LNCaP clone FGC (cell line): Measurements from ENCODE around the gene ZFC3H1.
A peak's percentile ranks its signal among the peaks of the same experiment; 100 is the strongest.
"Not testable (repeated sequence)": the region's sequence is repeated elsewhere in the genome, so short reads cannot be mapped to it uniquely, and the experiment has no call there.

Source experiments
- DNase-seq: peaks from one replicate; pipeline ENCODE4 v3.0.0-alpha.2; 2011; ENCODE audit warnings: low read depth
- H3K4me3 ChIP-seq: 2 replicates; pipeline ENCODE4 v1.5.1; 2011; ENCODE audit warnings: mild to moderate bottlenecking, low read depth, low read length, control low read depth
- CTCF ChIP-seq: IDR thresholded peaks from 2 replicates; pipeline ENCODE4 v1.5.1; 2012; ENCODE audit warnings: mild to moderate bottlenecking; ENCODE audit not compliant: control insufficient read depth, insufficient read depth; ENCODE audit errors: extremely low read depth

ZFC3H1 gene

GRCh38 chr12:71582925-71583324 lies 80.7 kb downstream of the ZFC3H1 start:
- H3K4me3 ChIP-seq, result no peak overlapping the region
- TF ChIP-seq CTCF, result no peak
- no peak for DNase-seq

GRCh38 chr12:71581206-71581605 lies 82.4 kb downstream of the ZFC3H1 start:
- no peak overlapping the region for H3K4me3 ChIP-seq
- DNase-seq, result no peak
- no peak for TF ChIP-seq CTCF

- no peak overlapping the region for H3K4me3 ChIP-seq
- TF ChIP-seq CTCF, result no peak
- DNase-seq, result no peak
Measured at GRCh38 chr12:71578694-71579258, 84.9 kb downstream of the ZFC3H1 start.

GRCh38 chr12:71576496-71576895 lies 87.2 kb downstream of the ZFC3H1 start:
- DNase-seq, result peak; percentile 81
- H3K4me3 ChIP-seq, result no peak overlapping the region
- no peak for TF ChIP-seq CTCF

- DNase-seq, H3K4me3 ChIP-seq: not testable (repeated sequence)
Measured at GRCh38 chr12:71569885-71570284, 93.8 kb downstream of the ZFC3H1 start.

GRCh38 chr12:71567537-71567936 lies 96.1 kb downstream of the ZFC3H1 start:
- no peak for DNase-seq
- no peak overlapping the region for H3K4me3 ChIP-seq
- no peak for TF ChIP-seq CTCF

- DNase-seq, result no peak
- TF ChIP-seq CTCF, result no peak
Measured at GRCh38 chr12:71566655-71567054, 97.0 kb downstream of the ZFC3H1 start.

More at GRCh38 chr12:71566655-71567054, 97.0 kb downstream of the ZFC3H1 start:
- H3K4me3 ChIP-seq, result no peak overlapping the region
